ENCODE measurements around the gene KIF2A. TPM values are rescaled to one million over a fixed set of nuclear protein-coding genes. Genes with fewer than 3 reads are reported as not detected.

The KIF2A gene
- total and polyA plus RNA-seq, 4 donors, result 3.8 to 17.5 (median 6.8) TPM

DNA sequence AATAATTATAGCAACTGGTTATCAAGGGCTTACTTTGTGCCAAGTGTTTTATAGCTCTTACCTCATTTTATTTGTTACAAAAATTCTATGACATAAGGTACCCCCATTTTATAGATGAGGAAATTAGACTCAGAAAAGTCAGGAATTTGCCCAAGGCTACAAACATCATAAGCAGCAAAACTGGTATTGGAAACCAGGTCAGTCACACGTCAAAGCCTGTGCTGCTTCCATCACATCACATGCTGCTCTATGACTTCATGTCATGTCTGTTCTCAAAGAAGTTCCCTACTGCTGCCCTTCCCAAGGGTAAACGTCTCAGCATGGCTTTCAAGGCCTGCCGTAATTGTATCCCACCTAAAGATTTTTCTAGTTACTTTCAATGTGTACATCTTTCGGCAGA is 6.9 kb upstream of the KIF2A start:
- TF ChIP-seq JUND (IDR thresholded peaks at IDR 0.05), result no peak
- TF ChIP-seq ATF3 (IDR thresholded peaks at IDR 0.05), result no peak
- TF ChIP-seq MAX (IDR thresholded peaks at IDR 0.05), result no peak
- TF ChIP-seq, protein P1, sequence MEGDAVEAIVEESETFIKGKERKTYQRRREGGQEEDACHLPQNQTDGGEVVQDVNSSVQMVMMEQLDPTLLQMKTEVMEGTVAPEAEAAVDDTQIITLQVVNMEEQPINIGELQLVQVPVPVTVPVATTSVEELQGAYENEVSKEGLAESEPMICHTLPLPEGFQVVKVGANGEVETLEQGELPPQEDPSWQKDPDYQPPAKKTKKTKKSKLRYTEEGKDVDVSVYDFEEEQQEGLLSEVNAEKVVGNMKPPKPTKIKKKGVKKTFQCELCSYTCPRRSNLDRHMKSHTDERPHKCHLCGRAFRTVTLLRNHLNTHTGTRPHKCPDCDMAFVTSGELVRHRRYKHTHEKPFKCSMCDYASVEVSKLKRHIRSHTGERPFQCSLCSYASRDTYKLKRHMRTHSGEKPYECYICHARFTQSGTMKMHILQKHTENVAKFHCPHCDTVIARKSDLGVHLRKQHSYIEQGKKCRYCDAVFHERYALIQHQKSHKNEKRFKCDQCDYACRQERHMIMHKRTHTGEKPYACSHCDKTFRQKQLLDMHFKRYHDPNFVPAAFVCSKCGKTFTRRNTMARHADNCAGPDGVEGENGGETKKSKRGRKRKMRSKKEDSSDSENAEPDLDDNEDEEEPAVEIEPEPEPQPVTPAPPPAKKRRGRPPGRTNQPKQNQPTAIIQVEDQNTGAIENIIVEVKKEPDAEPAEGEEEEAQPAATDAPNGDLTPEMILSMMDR (IDR thresholded peaks at IDR 0.05; ENCODE audit: low read depth, low read length, missing input control), result no peak
- TF ChIP-seq EGR1 (IDR thresholded peaks at IDR 0.05; ENCODE audit: low read depth in 2 of 2), result no peak
- TF ChIP-seq FOXA1 (IDR thresholded peaks at IDR 0.05), result no peak
- no peak for TF ChIP-seq GABPA (IDR thresholded peaks at IDR 0.05 in 1 of 2, conservative IDR thresholded peaks at IDR 0.05 in 1 of 2)
- TF ChIP-seq HNF4A (conservative IDR thresholded peaks at IDR 0.05), result no peak
- no peak for TF ChIP-seq FOXA2 (IDR thresholded peaks at IDR 0.05)
- TF ChIP-seq TAF1 (conservative IDR thresholded peaks at IDR 0.05), result no peak
- TF ChIP-seq, protein P2, sequence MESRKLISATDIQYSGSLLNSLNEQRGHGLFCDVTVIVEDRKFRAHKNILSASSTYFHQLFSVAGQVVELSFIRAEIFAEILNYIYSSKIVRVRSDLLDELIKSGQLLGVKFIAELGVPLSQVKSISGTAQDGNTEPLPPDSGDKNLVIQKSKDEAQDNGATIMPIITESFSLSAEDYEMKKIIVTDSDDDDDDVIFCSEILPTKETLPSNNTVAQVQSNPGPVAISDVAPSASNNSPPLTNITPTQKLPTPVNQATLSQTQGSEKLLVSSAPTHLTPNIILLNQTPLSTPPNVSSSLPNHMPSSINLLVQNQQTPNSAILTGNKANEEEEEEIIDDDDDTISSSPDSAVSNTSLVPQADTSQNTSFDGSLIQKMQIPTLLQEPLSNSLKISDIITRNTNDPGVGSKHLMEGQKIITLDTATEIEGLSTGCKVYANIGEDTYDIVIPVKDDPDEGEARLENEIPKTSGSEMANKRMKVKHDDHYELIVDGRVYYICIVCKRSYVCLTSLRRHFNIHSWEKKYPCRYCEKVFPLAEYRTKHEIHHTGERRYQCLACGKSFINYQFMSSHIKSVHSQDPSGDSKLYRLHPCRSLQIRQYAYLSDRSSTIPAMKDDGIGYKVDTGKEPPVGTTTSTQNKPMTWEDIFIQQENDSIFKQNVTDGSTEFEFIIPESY (IDR thresholded peaks at IDR 0.05), result no peak
- no peak for TF ChIP-seq SP1 (IDR thresholded peaks at IDR 0.05)
- no peak for TF ChIP-seq YY1 (IDR thresholded peaks at IDR 0.05)
- no peak for TF ChIP-seq RAD21 (IDR thresholded peaks at IDR 0.05)
- no peak for TF ChIP-seq NR2F2 (IDR thresholded peaks at IDR 0.05)
- no peak for TF ChIP-seq REST (IDR thresholded peaks at IDR 0.05)
- no peaks in the 10 kb centered on the region for H3K36me3 ChIP-seq (ENCODE audit: control insufficient read depth in 4 of 4, insufficient read depth in 3 of 4, low read depth in 1 of 4, low read length in 3 of 4)

GRCh38 chr5:62299600-62299999 is 6.4 kb upstream of the KIF2A start:
- Histone ChIP-seq H3K27ac (ENCODE audit: low read depth in 1 of 2, low read length in 2 of 2) (no peak overlapping the region), H3K4me3 (ENCODE audit: low read depth in 1 of 3, low read length in 3 of 3) (no peak overlapping the region)
- 85% methylated on average over 1 of the region's 1 CpG for WGBS
- TF ChIP-seq RAD21 (IDR thresholded peaks at IDR 0.05), result no peak
- TF ChIP-seq, protein P1 (IDR thresholded peaks at IDR 0.05; ENCODE audit: low read depth, low read length, missing input control), result no peak
- TF ChIP-seq FOXA2 (IDR thresholded peaks at IDR 0.05), result no peak
- TF ChIP-seq NR2F2 (IDR thresholded peaks at IDR 0.05), result no peak
- no peak for TF ChIP-seq HNF4A (conservative IDR thresholded peaks at IDR 0.05)
- TF ChIP-seq GABPA (IDR thresholded peaks at IDR 0.05 in 1 of 2, conservative IDR thresholded peaks at IDR 0.05 in 1 of 2), result no peak
- no peak for TF ChIP-seq RXRA (IDR thresholded peaks at IDR 0.05)
- TF ChIP-seq SP1 (IDR thresholded peaks at IDR 0.05), result no peak
- TF ChIP-seq TAF1 (conservative IDR thresholded peaks at IDR 0.05), result no peak
- TF ChIP-seq JUND (IDR thresholded peaks at IDR 0.05), result no peak
- TF ChIP-seq MAX (IDR thresholded peaks at IDR 0.05), result no peak
- no peak for TF ChIP-seq EGR1 (IDR thresholded peaks at IDR 0.05; ENCODE audit: low read depth in 2 of 2)
- TF ChIP-seq FOXA1 (IDR thresholded peaks at IDR 0.05), result no peak
- TF ChIP-seq, protein P2 (IDR thresholded peaks at IDR 0.05), result no peak

More for the DNA sequence above, 6.9 kb upstream of the KIF2A start:
- DNase-seq (ENCODE audit: low spot score), result no peak
- Histone ChIP-seq H3K9me3 (ENCODE audit: control insufficient read depth in 4 of 4, low read length in 3 of 4) (no peaks in the 10 kb centered on the region), H3K4me3 (ENCODE audit: low read depth in 1 of 3, low read length in 3 of 3) (no peak overlapping the region), H3K4me1 (ENCODE audit: control insufficient read depth in 4 of 4, insufficient read depth in 4 of 4, low read length in 3 of 4) (no peaks in the 10 kb centered on the region), H3K9ac (ENCODE audit: low read depth in 1 of 2, low read length in 2 of 2) (no peak overlapping the region), H3K27me3 (ENCODE audit: control insufficient read depth in 4 of 4, insufficient read depth in 4 of 4, low read length in 3 of 4) (no peaks in the 10 kb centered on the region), H3K27ac (ENCODE audit: low read depth in 1 of 2, low read length in 2 of 2) (no peak overlapping the region)
- 88% methylated on average over 4 of the region's 4 CpGs for WGBS

More at GRCh38 chr5:62299600-62299999, 6.4 kb upstream of the KIF2A start:
- H3K36me3 ChIP-seq (ENCODE audit: control insufficient read depth in 4 of 4, insufficient read depth in 3 of 4, low read depth in 1 of 4, low read length in 3 of 4), result no peaks in the 10 kb centered on the region
- H3K4me1 ChIP-seq (ENCODE audit: control insufficient read depth in 4 of 4, insufficient read depth in 4 of 4, low read length in 3 of 4), result no peaks in the 10 kb centered on the region
- no peak overlapping the region for H3K9ac ChIP-seq (ENCODE audit: low read depth in 1 of 2, low read length in 2 of 2)
- no peak for DNase-seq (ENCODE audit: low spot score)
- no peaks in the 10 kb centered on the region for H3K27me3 ChIP-seq (ENCODE audit: control insufficient read depth in 4 of 4, insufficient read depth in 4 of 4, low read length in 3 of 4)
- H3K9me3 ChIP-seq (ENCODE audit: control insufficient read depth in 4 of 4, low read length in 3 of 4), result no peaks in the 10 kb centered on the region

All from liver (tissue), 9 donors.